Kidney epithelial cell (primary cell): ENCODE measurements around the gene CHPF2. TPM values are rescaled to one million over a fixed set of nuclear protein-coding genes. Genes with fewer than 3 reads are reported as not detected.
A peak's percentile ranks its signal among the peaks of the same experiment; 100 is the strongest.

Source experiments
- DNase-seq: peaks from one replicate; pipeline ENCODE4 v3.0.0-alpha.2; 2010; ENCODE audit warnings: low read depth
- H3K27me3 ChIP-seq: 2 replicates; pipeline ENCODE4 v1.6.0; 2011; ENCODE audit warnings: low read length; ENCODE audit not compliant: control insufficient read depth, insufficient read depth
- H3K36me3 ChIP-seq: 2 replicates; pipeline ENCODE4 v1.5.1; 2011; ENCODE audit warnings: low read length; ENCODE audit not compliant: control insufficient read depth, insufficient read depth
- H3K4me3 ChIP-seq: 2 replicates; pipeline ENCODE4 v1.5.1; 2011; ENCODE audit warnings: low read depth, mild to moderate bottlenecking, control low read depth, low read length
- CTCF ChIP-seq: IDR thresholded peaks from 2 replicates; pipeline ENCODE4 v1.5.1; 2011; ENCODE audit warnings: mild to moderate bottlenecking, moderate library complexity, low read length, control low read depth, inconsistent platforms; ENCODE audit not compliant: insufficient read depth, poor library complexity, severe bottlenecking
- total RNA-seq: library from RNA; depleted of rRNA; stranded (reverse); fragments of >200 nt; gene quantifications from 2 replicates; pipeline ENCODE4 v1.2.3, GENCODE V29; 2015

Gene CHPF2
- total RNA-seq, 1 donor from 2014 or later = 60.0 TPM

GRCh38 chr7:151213826-151214225 is 18.5 kb upstream of the CHPF2 start:
- peaks cover 3% of the 10 kb centered on the region for H3K36me3 ChIP-seq
- no peaks in the 10 kb centered on the region for H3K27me3 ChIP-seq
- no peak for TF ChIP-seq CTCF
- DNase-seq = no peak
- no peak overlapping the region for H3K4me3 ChIP-seq

- no peak for DNase-seq
- no peak overlapping the region for H3K4me3 ChIP-seq
- TF ChIP-seq CTCF = no peak
- peaks cover 3% of the 10 kb centered on the region for H3K36me3 ChIP-seq
- no peaks in the 10 kb centered on the region for H3K27me3 ChIP-seq
Observed at GRCh38 chr7:151215396-151215795, 16.9 kb upstream of the CHPF2 start.

- peaks cover 3% of the 10 kb centered on the region for H3K36me3 ChIP-seq
Observed at GRCh38 chr7:151218170-151218569, 14.1 kb upstream of the CHPF2 start.

GRCh38 chr7:151223728-151224127 is 8.6 kb upstream of the CHPF2 start:
- no peak for DNase-seq
- H3K4me3 ChIP-seq = no peak overlapping the region
- peaks cover 4% of the 10 kb centered on the region for H3K36me3 ChIP-seq
- no peak for TF ChIP-seq CTCF
- no peaks in the 10 kb centered on the region for H3K27me3 ChIP-seq

More at GRCh38 chr7:151218170-151218569, 14.1 kb upstream of the CHPF2 start:
- TF ChIP-seq CTCF = no peak
- DNase-seq = no peak
- Histone ChIP-seq H3K27me3 (no peaks in the 10 kb centered on the region), H3K4me3 (no peak overlapping the region)

GRCh38 chr7:151225948-151226510 is 6.3 kb upstream of the CHPF2 start:
- H3K36me3 ChIP-seq = peaks cover 4% of the 10 kb centered on the region
- no peak for DNase-seq
- H3K27me3 ChIP-seq = no peaks in the 10 kb centered on the region
- peak overlapping the region; percentile 95 for H3K4me3 ChIP-seq
- no peak for TF ChIP-seq CTCF

GRCh38 chr7:151226560-151226874 is 5.8 kb upstream of the CHPF2 start:
- H3K36me3 ChIP-seq = peaks cover 4% of the 10 kb centered on the region
- no peaks in the 10 kb centered on the region for H3K27me3 ChIP-seq
- peak overlapping the region; percentile 95 for H3K4me3 ChIP-seq
- DNase-seq = no peak
- no peak for TF ChIP-seq CTCF
